Endothelial cell (in vitro differentiated cells): Measurements from ENCODE around the gene ORM1. TPM values are rescaled to one million over a fixed set of nuclear protein-coding genes. Genes with fewer than 3 reads are reported as not detected.

ENCODE experiments used
- DNase-seq: peaks from one replicate; pipeline ENCODE4 v3.0.0; 2021; ENCODE audit warnings: low spot score
- H3K27ac Mint-ChIP-seq: one replicate; pipeline ENCODE4 v1.8.0; 2021; ENCODE audit warnings: mixed read lengths, inconsistent platforms; ENCODE audit not compliant: unreplicated experiment
- H3K27me3 Mint-ChIP-seq: one replicate; pipeline ENCODE4 v1.8.0; 2021; ENCODE audit warnings: mild to moderate bottlenecking, moderate library complexity, mixed read lengths, inconsistent platforms; ENCODE audit not compliant: unreplicated experiment
- H3K36me3 Mint-ChIP-seq: one replicate; pipeline ENCODE4 v1.8.0; 2021; ENCODE audit warnings: mild to moderate bottlenecking, low read depth, mixed read lengths, inconsistent platforms; ENCODE audit not compliant: unreplicated experiment
- H3K4me1 Mint-ChIP-seq: one replicate; pipeline ENCODE4 v1.8.0; 2021; ENCODE audit warnings: mild to moderate bottlenecking, mixed read lengths, inconsistent platforms; ENCODE audit not compliant: unreplicated experiment
- H3K4me3 Mint-ChIP-seq: one replicate; pipeline ENCODE4 v1.8.0; 2021; ENCODE audit warnings: mild to moderate bottlenecking, mixed read lengths, inconsistent platforms; ENCODE audit not compliant: unreplicated experiment
- H3K9me3 Mint-ChIP-seq: one replicate; pipeline ENCODE4 v1.8.0; 2021; ENCODE audit warnings: mixed read lengths, inconsistent platforms; ENCODE audit not compliant: unreplicated experiment
- total RNA-seq: library from RNA; stranded (reverse); fragmentation: NEBNext Ultra II Directional; extraction: Animal tissue kit (Norgen Biotek cat#: 25700); gene quantifications from one replicate; pipeline ENCODE4 v1.2.1, GENCODE V29; 2021; ENCODE audit not compliant: unreplicated experiment
- TF ChIP-seq, protein P1 (sequence below): fragments of 200-600 bp; sonication (generic); IDR thresholded peaks from one replicate; pipeline ENCODE4 v1.5.0; 2021; ENCODE audit warnings: antibody characterized with exemption; ENCODE audit not compliant: unreplicated experiment

The ORM1 gene
- total RNA-seq, 1 donor from 2014 or later = not detected

DNA sequence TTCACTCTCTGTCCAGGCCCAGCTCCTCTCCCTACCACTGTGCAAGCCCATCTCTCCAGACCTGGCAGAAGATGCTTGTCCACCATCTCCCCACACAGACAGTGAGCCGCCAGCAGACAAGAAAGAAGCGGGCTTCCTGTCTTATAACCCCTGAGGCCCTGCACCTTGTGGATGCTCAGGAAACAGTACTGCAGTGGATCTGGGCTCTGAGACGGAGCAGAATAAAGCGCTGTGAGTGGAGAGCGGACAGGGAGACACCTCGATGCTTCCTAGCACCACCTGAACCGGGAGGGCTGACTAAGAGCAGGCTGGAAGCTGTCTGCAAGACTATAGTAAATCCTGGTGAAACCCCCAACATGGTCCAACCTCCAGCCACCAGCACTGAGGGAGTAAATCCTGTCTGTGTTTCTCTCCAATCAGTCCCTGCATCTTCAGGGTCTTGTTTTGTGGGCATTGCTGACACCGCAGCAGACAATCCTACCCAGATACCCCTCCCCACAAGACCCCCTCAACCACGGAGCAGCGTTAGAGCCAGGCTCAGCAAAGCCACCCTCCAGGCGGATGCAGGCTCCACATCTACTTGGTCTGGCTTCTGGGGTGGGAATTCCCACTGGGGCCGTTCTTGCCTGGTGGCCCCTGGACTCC lies 25.5 kb downstream of the ORM1 start:
- no peaks in the 10 kb centered on the region for H3K9me3 Mint-ChIP-seq
- no peaks in the 10 kb centered on the region for H3K4me1 Mint-ChIP-seq
- no peak overlapping the region for H3K4me3 Mint-ChIP-seq
- peak overlapping the region; percentile 48 for H3K27ac Mint-ChIP-seq
- no peak for DNase-seq
- H3K36me3 Mint-ChIP-seq = peaks cover 49% of the 10 kb centered on the region
- H3K27me3 Mint-ChIP-seq = peaks cover 6% of the 10 kb centered on the region
- TF ChIP-seq, protein P1, sequence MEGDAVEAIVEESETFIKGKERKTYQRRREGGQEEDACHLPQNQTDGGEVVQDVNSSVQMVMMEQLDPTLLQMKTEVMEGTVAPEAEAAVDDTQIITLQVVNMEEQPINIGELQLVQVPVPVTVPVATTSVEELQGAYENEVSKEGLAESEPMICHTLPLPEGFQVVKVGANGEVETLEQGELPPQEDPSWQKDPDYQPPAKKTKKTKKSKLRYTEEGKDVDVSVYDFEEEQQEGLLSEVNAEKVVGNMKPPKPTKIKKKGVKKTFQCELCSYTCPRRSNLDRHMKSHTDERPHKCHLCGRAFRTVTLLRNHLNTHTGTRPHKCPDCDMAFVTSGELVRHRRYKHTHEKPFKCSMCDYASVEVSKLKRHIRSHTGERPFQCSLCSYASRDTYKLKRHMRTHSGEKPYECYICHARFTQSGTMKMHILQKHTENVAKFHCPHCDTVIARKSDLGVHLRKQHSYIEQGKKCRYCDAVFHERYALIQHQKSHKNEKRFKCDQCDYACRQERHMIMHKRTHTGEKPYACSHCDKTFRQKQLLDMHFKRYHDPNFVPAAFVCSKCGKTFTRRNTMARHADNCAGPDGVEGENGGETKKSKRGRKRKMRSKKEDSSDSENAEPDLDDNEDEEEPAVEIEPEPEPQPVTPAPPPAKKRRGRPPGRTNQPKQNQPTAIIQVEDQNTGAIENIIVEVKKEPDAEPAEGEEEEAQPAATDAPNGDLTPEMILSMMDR = no peak

DNA sequence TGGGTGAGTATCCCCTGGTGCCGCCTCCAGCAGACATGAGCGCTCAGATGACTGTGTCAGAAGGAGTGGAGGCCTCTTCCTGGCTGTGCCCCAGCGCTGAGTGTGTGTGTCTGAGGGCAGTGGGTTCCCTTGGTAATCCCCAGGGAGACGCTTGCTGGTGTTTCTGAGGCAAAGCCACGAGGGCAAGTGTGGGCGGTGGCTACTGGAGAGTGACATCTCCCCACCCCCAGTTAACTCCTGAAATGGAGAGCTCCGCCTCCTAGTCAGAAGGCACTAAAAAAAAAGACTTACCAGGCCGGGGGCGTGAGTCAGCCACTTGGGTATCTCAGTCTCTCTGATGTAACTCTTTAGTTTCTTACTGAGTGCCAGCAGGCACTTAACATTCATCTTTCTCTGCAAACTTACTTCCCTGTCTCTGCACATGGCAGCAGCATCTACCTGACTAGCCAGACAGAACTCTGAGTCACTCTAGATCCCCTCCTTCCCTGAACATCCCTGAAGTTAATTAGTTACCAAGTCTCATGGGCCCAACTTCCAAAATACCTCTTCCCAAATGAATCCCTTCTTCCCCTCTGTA lies 26.1 kb downstream of the ORM1 start:
- Mint-ChIP-seq H3K36me3 (peaks cover 45% of the 10 kb centered on the region), H3K4me3 (peak overlapping the region; percentile 62), H3K27me3 (peaks cover 6% of the 10 kb centered on the region), H3K4me1 (no peaks in the 10 kb centered on the region), H3K9me3 (no peaks in the 10 kb centered on the region), H3K27ac (no peak overlapping the region)
- TF ChIP-seq, protein P1 = no peak
- DNase-seq = no peak

DNA sequence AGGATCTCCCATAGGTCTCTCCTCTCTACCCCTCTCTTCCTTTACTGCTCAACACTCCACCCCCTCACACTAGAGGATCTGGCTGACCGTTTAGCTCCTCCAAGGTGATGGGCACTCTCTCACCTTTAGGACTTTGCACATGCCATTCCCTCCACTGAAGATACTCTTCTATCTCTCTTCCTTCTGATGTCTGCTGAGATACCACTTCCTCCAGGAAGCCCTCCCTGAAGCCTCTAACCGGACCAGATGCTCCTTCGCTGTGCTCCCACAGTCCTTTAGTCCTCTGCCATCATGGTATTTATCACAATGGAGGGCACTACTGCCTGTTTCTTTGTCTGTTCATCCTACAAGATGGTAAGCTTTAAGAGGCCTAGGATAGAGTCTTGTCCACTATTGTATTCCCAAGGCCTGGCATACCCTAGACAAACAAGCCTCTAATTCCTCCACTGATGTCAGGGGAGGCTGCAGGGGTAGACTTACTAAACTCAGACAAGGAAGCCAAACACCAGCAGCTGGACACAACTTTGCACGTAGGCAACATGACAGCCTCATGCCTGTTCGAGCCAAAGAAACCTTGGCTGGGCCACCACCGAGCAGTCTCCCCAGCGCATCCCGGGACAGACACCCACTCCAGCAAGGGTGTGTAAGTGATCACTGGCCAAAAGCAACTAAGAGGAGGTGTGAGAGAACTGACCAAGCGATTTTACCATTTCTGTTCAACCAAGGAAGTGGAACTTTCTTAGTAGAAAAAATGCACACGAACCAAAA lies 27.0 kb downstream of the ORM1 start:
- H3K9me3 Mint-ChIP-seq = no peaks in the 10 kb centered on the region
- H3K27ac Mint-ChIP-seq = no peak overlapping the region
- peak overlapping the region; percentile 62 for H3K4me3 Mint-ChIP-seq
- no peaks in the 10 kb centered on the region for H3K4me1 Mint-ChIP-seq
- DNase-seq = no peak
- TF ChIP-seq, protein P1 = no peak
- peaks cover 37% of the 10 kb centered on the region for H3K36me3 Mint-ChIP-seq
- H3K27me3 Mint-ChIP-seq = peaks cover 4% of the 10 kb centered on the region

DNA sequence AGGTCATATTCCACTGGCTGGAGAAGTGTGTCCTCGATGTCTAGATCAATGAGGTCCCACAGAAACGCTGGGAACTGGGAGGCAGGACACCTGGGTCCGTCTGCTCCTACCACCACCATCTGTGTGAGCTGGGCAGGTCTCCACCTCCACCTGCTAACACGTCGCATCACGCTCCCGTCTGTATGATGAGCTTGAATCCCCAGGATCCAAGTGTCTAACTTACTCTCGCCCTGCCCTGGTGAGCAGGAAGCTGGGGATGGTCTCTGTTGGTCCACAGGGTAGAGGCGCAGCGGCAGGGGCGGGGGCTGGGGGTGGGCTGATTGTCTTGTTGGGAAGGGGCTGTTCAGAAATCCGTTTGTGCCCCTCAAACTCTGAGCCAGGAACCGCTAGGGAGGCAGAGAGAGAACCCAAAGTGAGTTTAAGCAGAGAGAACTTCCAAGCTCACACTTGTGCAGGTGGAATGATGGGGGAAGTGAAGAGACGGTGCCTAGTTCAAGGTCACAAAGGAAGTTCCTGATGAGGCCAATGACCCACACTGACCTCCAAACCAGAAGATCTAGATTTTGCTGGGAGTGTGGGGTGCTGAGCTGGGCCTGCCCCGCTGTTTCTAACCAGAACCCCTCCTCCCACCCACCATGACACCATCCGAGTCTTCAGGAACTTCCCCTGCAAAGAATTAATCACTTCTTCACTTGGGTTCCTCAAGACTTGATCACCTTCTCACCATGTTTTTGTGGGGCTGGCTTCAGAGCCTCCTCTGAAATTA lies 27.9 kb downstream of the ORM1 start:
- no peak for DNase-seq
- TF ChIP-seq, protein P1 = no peak
- Mint-ChIP-seq H3K27me3 (peaks cover 4% of the 10 kb centered on the region), H3K4me3 (no peak overlapping the region), H3K36me3 (peaks cover 37% of the 10 kb centered on the region), H3K9me3 (no peaks in the 10 kb centered on the region), H3K27ac (no peak overlapping the region), H3K4me1 (no peaks in the 10 kb centered on the region)
